GM18867 (cell line): ENCODE measurements around the gene ARRDC5.
"Not testable (repeated sequence)": the region's sequence is repeated elsewhere in the genome, so short reads cannot be mapped to it uniquely, and the experiment has no call there.

Experiments used
- ATAC-seq: cut with Tn5 transposase; IDR thresholded peaks from one replicate; pipeline ENCODE4 v1.9.1; 2021; ENCODE audit warnings: mild to moderate bottlenecking, moderate library complexity; ENCODE audit not compliant: unreplicated experiment

Gene ARRDC5

GRCh38 chr19:4902796-4903195 lies at the start of gene ARRDC5:
Gene ARRDC5 (minus strand): TSS chr19:4902896. CDS start chr19:4902825, 71 bp downstream.
- no peak for ATAC-seq

- no peak for ATAC-seq
Measured at GRCh38 chr19:4951656-4952055, 49.0 kb upstream of the ARRDC5 start.

DNA sequence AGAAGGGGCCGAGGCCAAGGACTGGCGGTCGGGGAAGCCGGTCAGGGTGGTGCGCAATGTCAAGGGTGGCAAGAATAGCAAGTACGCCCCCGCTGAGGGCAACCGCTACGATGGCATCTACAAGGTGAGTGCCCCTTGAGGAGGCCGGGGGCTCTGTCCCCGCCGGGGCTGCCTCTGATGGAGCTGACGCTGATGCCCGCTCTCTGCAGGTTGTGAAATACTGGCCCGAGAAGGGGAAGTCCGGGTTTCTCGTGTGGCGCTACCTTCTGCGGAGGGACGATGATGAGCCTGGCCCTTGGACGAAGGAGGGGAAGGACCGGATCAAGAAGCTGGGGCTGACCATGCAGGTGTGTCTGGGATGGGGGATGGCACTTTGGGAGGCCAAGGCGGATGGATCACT lies 48.0 kb upstream of the ARRDC5 start:
- not testable (repeated sequence) for ATAC-seq

- ATAC-seq = not testable (repeated sequence)
Measured at GRCh38 chr19:4941638-4942169, 39.0 kb upstream of the ARRDC5 start.

GRCh38 chr19:4939466-4939865 lies 36.8 kb upstream of the ARRDC5 start:
- ATAC-seq = no peak

- not testable (repeated sequence) for ATAC-seq
Measured at GRCh38 chr19:4938461-4938860, 35.8 kb upstream of the ARRDC5 start.

GRCh38 chr19:4937060-4937459 lies 34.4 kb upstream of the ARRDC5 start:
- no peak for ATAC-seq

- no peak for ATAC-seq
Measured at GRCh38 chr19:4935444-4935843, 32.7 kb upstream of the ARRDC5 start.

- ATAC-seq = no peak
Measured at GRCh38 chr19:4933528-4933927, 30.8 kb upstream of the ARRDC5 start.

GRCh38 chr19:4932711-4933110 lies 30.0 kb upstream of the ARRDC5 start:
- ATAC-seq = no peak

DNA sequence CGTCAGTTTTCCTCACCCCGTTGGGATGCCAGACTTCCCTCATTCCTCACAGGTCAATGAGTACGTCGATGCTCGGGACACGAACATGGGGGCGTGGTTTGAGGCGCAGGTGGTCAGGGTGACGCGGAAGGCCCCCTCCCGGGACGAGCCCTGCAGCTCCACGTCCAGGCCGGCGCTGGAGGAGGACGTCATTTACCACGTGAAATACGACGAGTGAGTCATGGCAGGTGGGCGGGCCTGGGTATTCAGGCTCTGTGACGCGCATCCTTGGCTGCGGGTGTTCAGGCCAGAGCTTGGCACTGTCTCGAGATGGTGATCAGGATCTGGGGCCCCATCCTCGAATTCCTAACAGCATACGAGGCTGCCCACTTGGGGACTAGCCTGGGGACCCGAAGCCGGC lies 28.0 kb upstream of the ARRDC5 start:
- ATAC-seq = no peak

- ATAC-seq = no peak
Measured at GRCh38 chr19:4929186-4929585, 26.5 kb upstream of the ARRDC5 start.

GRCh38 chr19:4923276-4923747 lies 20.6 kb upstream of the ARRDC5 start:
- ATAC-seq = no peak

GRCh38 chr19:4922530-4923275 lies 20.0 kb upstream of the ARRDC5 start:
- ATAC-seq = no peak

- no peak for ATAC-seq
Measured at GRCh38 chr19:4916292-4917082, 13.8 kb upstream of the ARRDC5 start.

DNA sequence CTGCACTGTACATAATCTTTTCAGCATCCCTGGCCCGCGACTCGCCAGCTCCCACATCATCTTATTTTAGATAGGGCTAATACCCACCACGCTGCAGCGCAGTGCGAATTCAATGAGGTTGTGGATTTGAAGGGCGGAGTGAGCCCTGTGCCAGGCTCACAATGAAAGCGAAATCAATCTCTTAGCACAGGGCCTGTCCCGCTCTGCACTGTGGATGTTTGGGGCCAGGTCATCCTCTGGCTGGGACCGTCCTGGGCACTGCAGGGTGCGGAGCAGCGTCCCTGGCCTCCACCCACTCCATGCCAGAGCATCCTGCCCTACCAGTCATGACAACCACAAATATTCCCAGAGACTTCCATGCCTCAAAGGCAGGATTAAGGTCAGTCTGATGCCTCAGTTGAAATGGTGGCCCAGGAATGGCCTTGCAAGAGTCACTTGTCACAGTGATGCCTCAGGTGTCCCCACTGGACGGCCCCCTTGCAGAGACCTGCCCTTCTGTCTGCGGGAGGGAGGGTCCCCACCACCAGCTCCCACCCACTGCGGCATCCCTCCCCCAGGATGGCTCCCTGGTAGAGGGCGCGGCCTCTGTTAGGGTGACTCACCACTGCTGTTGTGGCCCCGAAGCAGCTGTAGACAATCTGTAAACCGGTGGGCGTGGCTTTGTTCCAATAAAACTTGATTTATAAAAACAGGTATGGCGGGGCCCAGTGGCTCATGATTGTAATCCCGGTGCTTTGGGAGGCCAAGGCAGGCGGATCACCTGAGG lies 12.2 kb upstream of the ARRDC5 start:
- ATAC-seq = no peak

DNA sequence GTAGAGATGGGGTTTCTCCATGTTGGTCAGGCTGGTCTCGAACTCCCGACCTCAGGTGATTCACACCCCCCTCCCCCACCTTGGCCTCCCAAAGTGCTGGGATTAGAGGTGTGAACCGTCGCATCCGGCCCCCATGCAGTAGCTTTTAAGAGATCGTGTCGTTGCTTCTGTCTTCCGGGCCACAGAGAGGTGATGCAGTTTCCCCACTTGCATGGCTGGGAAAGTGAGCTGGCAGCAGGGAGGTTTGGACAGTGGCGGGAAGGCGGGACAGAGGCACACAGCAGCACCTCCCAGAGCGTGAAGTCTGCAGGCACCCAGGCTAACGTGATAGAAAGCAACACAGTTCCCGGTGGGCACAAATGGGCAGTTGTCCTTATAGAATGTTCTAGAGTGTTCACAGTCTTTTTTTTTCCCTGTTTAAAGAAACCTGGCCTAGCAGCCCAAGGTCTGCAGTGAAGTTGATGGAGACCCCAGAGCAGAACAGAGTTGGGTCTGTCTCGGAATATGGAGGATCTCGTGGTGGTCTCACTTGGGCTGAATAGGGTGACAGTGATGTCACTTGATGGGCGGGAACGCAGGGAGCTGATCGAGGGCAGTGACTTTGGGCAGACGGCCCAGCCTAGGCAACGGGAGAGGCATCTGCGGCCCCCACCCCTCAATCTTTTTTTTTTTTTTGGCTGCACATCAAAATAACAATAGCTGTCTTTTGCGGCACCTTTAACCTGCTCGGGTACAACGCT lies 11.5 kb upstream of the ARRDC5 start:
- ATAC-seq = no peak

DNA sequence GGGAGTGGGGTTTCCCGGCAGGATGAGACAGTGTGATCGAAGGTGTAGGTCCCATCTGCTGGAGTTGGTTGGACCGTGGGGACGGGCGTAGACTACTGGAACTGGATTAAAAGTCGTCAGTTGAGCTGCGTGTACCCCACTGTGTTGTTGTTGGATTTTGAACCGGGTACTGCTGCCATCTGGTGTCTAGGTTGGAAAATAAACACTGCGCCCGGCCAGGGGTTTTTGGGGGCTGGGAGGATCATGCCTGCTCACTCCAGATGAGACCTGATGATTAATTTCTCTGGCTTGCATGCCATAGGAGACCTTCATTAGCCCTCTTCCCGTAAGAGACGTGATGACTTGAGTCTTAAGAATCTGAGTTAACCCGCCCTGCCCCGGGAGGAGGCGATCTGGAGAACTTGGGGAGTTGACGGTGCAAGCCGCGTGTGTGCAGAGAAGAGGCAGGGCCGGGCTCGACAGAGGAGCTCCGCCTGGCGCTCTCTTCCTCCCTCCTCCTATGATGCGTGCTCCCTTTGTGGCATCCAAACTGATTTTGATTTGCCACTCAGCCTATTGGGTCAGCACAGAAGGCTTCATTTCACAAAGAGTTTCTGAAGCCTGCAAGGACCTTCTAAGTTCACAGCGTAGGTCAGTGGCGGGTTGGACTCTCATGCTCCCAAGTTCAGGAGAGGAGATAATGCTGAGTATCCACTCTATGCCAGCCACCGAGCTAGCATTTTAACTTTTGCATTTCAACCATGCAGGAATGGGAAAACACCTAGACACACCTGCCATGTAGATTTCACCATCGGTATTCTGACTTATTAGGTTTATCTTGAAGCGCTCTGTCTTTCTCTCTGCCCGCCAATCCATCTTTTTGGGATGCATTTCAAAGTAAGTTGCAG lies 9.3 kb upstream of the ARRDC5 start:
- ATAC-seq = no peak

- no peak for ATAC-seq
Measured at GRCh38 chr19:4911314-4911713, 8.6 kb upstream of the ARRDC5 start.
